Neural cell (in vitro differentiated cells): ENCODE data around the gene WASHC3. TPM values are rescaled to one million over a fixed set of nuclear protein-coding genes. Genes with fewer than 3 reads are reported as not detected.
"Not testable (repeated sequence)": the region's sequence is repeated elsewhere in the genome, so short reads cannot be mapped to it uniquely, and the experiment has no call there.

ENCODE experiments used
- H2AFZ ChIP-seq: fragments of 200-600, 300-800 bp; sonication (generic), shearing (Covaris generic); 2 replicates; pipeline ENCODE4 v1.6.0; 2014; ENCODE audit warnings: low read depth, mild to moderate bottlenecking, antibody characterized with exemption, low read length, moderate library complexity
- H3F3A ChIP-seq: fragments of 200-600 bp; shearing (Covaris generic); 2 replicates; pipeline ENCODE4 v1.6.1; 2016; ENCODE audit warnings: mild to moderate bottlenecking, moderate library complexity, mixed read lengths, antibody characterized with exemption, low read length; ENCODE audit not compliant: insufficient read depth, poor library complexity, severe bottlenecking
- H3K27ac ChIP-seq: fragments of 200-600, 300-800 bp; sonication (generic), shearing (Covaris generic); 2 replicates; pipeline ENCODE4 v1.5.1; 2014; ENCODE audit warnings: mild to moderate bottlenecking, low read length, moderate library complexity
- H3K27me3 ChIP-seq: fragments of 300-800, 200-600 bp; sonication (generic), shearing (Covaris generic); 2 replicates; pipeline ENCODE4 v1.6.0; 2014; ENCODE audit warnings: mild to moderate bottlenecking, low read depth, low read length, moderate library complexity; ENCODE audit not compliant: insufficient read depth
- H3K36me3 ChIP-seq: fragments of 300-800, 200-600 bp; sonication (generic), shearing (Covaris generic); 2 replicates; pipeline ENCODE4 v1.5.1; 2014; ENCODE audit warnings: mild to moderate bottlenecking, antibody characterized with exemption, low read length, moderate library complexity; ENCODE audit not compliant: insufficient read depth
- H3K4me2 ChIP-seq: fragments of 300-800, 200-600 bp; sonication (generic), shearing (Covaris generic); 2 replicates; pipeline ENCODE4 v1.6.0; 2014; ENCODE audit warnings: mild to moderate bottlenecking, low read length
- H3K4me3 ChIP-seq: fragments of 300-800, 200-600 bp; sonication (generic), shearing (Covaris generic); 2 replicates; pipeline ENCODE4 v1.5.1; 2014; ENCODE audit warnings: mild to moderate bottlenecking, low read length, moderate library complexity
- H3K79me2 ChIP-seq: fragments of 200-600 bp; shearing (Covaris generic); replicated peaks from 2 replicates; pipeline ENCODE4 v1.6.0; 2014; ENCODE audit warnings: mild to moderate bottlenecking, low read length, moderate library complexity; ENCODE audit not compliant: insufficient read depth
- H3K9ac ChIP-seq: fragments of 300-800, 200-600 bp; sonication (generic), shearing (Covaris generic); 2 replicates; pipeline ENCODE4 v1.6.1; 2016; ENCODE audit warnings: mild to moderate bottlenecking, low read length, mixed read lengths
- H3K9me2 ChIP-seq: fragments of 200-600 bp; shearing (Covaris generic); 2 replicates; pipeline ENCODE4 v1.6.1; 2016; ENCODE audit warnings: mild to moderate bottlenecking, low read length, mixed read lengths; ENCODE audit not compliant: insufficient read depth
- H3K9me3 ChIP-seq: fragments of 200-600, 300-800 bp; sonication (generic), shearing (Covaris generic); 2 replicates; pipeline ENCODE4 v1.6.1; 2016; ENCODE audit warnings: mild to moderate bottlenecking, mixed run types, low read length, moderate library complexity, mixed read lengths
- H4K20me1 ChIP-seq: fragments of 200-600 bp; shearing (Covaris generic); 2 replicates; pipeline ENCODE4 v1.6.1; 2016; ENCODE audit warnings: mild to moderate bottlenecking, mixed run types; ENCODE audit not compliant: insufficient read depth
- CTCF ChIP-seq: fragments of 450-650 bp; IDR thresholded peaks from 2 replicates; pipeline ENCODE4 v1.5.1; 2014; ENCODE audit warnings: antibody characterized with exemption, mild to moderate bottlenecking, moderate library complexity; ENCODE audit not compliant: poor library complexity, severe bottlenecking
- EP300 ChIP-seq: fragments of 450-650 bp; conservative IDR thresholded peaks from 2 replicates; pipeline ENCODE4 v1.6.1; 2014; ENCODE audit warnings: antibody characterized with exemption, mild to moderate bottlenecking, moderate library complexity; ENCODE audit not compliant: poor library complexity, severe bottlenecking
- EZH2 ChIP-seq: fragments of 200-600, 300-800 bp; shearing (Covaris generic), sonication (generic); IDR thresholded peaks from 2 replicates; pipeline ENCODE4 v1.6.1; 2014; ENCODE audit warnings: antibody characterized with exemption, low read length, borderline replicate concordance, mild to moderate bottlenecking; ENCODE audit not compliant: insufficient read depth, poor library complexity, severe bottlenecking
- MXI1 ChIP-seq: fragments of 450-650 bp; conservative IDR thresholded peaks from 2 replicates; pipeline ENCODE4 v1.6.1; 2014; ENCODE audit warnings: antibody characterized with exemption, mild to moderate bottlenecking; ENCODE audit not compliant: poor library complexity, severe bottlenecking
- POLR2AphosphoS5 ChIP-seq: IDR thresholded peaks from 2 replicates; pipeline ENCODE4 v1.6.1; 2012
- RAD21 ChIP-seq: fragments of 450-650 bp; conservative IDR thresholded peaks from 2 replicates; pipeline ENCODE4 v1.6.1; 2014; ENCODE audit warnings: antibody characterized with exemption, mild to moderate bottlenecking, moderate library complexity
- REST ChIP-seq: IDR thresholded peaks from 2 replicates; pipeline ENCODE4 v1.6.1; 2012; ENCODE audit warnings: borderline replicate concordance
- SMC3 ChIP-seq: fragments of 450-650 bp; conservative IDR thresholded peaks from 2 replicates; pipeline ENCODE4 v1.6.1; 2014; ENCODE audit warnings: antibody characterized with exemption, mild to moderate bottlenecking, moderate library complexity; ENCODE audit not compliant: poor library complexity
- TAF1 ChIP-seq: IDR thresholded peaks from 2 replicates; pipeline ENCODE4 v1.6.1; 2012; ENCODE audit warnings: low read depth
- polyA plus RNA-seq: library from polyadenylated mRNA; depleted of rRNA; stranded (reverse); fragments of >200 nt; gene quantifications from 2 replicates; pipeline ENCODE4 v1.2.3, GENCODE V29; 2014

WASHC3 gene
- polyA plus RNA-seq, 1 donor from 2014 or later = 65.9 TPM

- no peak overlapping the region for H3K4me2 ChIP-seq
These were observed 31.5 kb upstream of the WASHC3 start for GRCh38 chr12:102093319-102093718.

GRCh38 chr12:102089228-102089835, 27.5 kb upstream of the WASHC3 start:
- not testable (repeated sequence) for H2AFZ ChIP-seq, H3K36me3 ChIP-seq, H3K9me2 ChIP-seq, H4K20me1 ChIP-seq, H3K79me2 ChIP-seq, H3K27me3 ChIP-seq, H3K4me3 ChIP-seq, H3F3A ChIP-seq, H3K4me2 ChIP-seq, H3K9ac ChIP-seq, H3K9me3 ChIP-seq, H3K27ac ChIP-seq

More at GRCh38 chr12:102093319-102093718, 31.5 kb upstream of the WASHC3 start:
- H3K79me2 ChIP-seq = no peaks in the 10 kb centered on the region
- H3K9ac ChIP-seq = no peak overlapping the region
- no peak overlapping the region for H3K4me3 ChIP-seq
- H3F3A ChIP-seq = no peaks in the 10 kb centered on the region
- no peaks in the 10 kb centered on the region for H3K9me3 ChIP-seq
- H3K27me3 ChIP-seq = no peaks in the 10 kb centered on the region
- no peaks in the 10 kb centered on the region for H3K9me2 ChIP-seq
- no peak overlapping the region for H3K27ac ChIP-seq
- no peak overlapping the region for H2AFZ ChIP-seq
- peaks cover 6% of the 10 kb centered on the region for H3K36me3 ChIP-seq
- H4K20me1 ChIP-seq = no peaks in the 10 kb centered on the region
- no peak for TF ChIP-seq EZH2
- TF ChIP-seq TAF1 = no peak
- no peak for TF ChIP-seq RAD21
- TF ChIP-seq CTCF = no peak
- no peak for TF ChIP-seq MXI1
- no peak for TF ChIP-seq SMC3
- TF ChIP-seq POLR2AphosphoS5 = no peak
- TF ChIP-seq EP300 = no peak
- no peak for TF ChIP-seq REST

- Histone ChIP-seq H3K36me3 (no peaks in the 10 kb centered on the region), H3K9ac (no peak overlapping the region)
These were observed 19.1 kb upstream of the WASHC3 start for GRCh38 chr12:102080842-102081241.

GRCh38 chr12:102072092-102072491, 10.3 kb upstream of the WASHC3 start:
- H3F3A ChIP-seq, H3K9ac ChIP-seq, H3K4me3 ChIP-seq, H3K36me3 ChIP-seq, H3K27me3 ChIP-seq, H3K27ac ChIP-seq, H3K79me2 ChIP-seq, H3K9me2 ChIP-seq, H2AFZ ChIP-seq, H3K9me3 ChIP-seq, H3K4me2 ChIP-seq, H4K20me1 ChIP-seq: not testable (repeated sequence)

More at GRCh38 chr12:102080842-102081241, 19.1 kb upstream of the WASHC3 start:
- H3K4me3 ChIP-seq = no peak overlapping the region
- no peaks in the 10 kb centered on the region for H3K9me2 ChIP-seq
- no peak for TF ChIP-seq MXI1
- TF ChIP-seq EP300 = no peak
- no peak for TF ChIP-seq SMC3
- TF ChIP-seq POLR2AphosphoS5 = no peak
- no peaks in the 10 kb centered on the region for H3K79me2 ChIP-seq
- no peak overlapping the region for H2AFZ ChIP-seq
- H3K27me3 ChIP-seq = no peaks in the 10 kb centered on the region
- H3K4me2 ChIP-seq = no peak overlapping the region
- H3F3A ChIP-seq = no peaks in the 10 kb centered on the region
- no peak overlapping the region for H3K27ac ChIP-seq
- no peaks in the 10 kb centered on the region for H3K9me3 ChIP-seq
- no peaks in the 10 kb centered on the region for H4K20me1 ChIP-seq
